Neural crest cell (in vitro differentiated cells): Measurements from ENCODE around the gene WHRN. TPM values are rescaled to one million over a fixed set of nuclear protein-coding genes. Genes with fewer than 3 reads are reported as not detected.
A peak's percentile ranks its signal among the peaks of the same experiment; 100 is the strongest.

Experiments used
- DNase-seq: peaks from one replicate; pipeline ENCODE4 v3.0.0; 2021; ENCODE audit warnings: low read depth, mixed read lengths, low spot score
- H3K27ac Mint-ChIP-seq: one replicate; pipeline ENCODE4 v1.8.0; 2021; ENCODE audit warnings: mild to moderate bottlenecking, mixed read lengths; ENCODE audit not compliant: unreplicated experiment
- H3K27me3 Mint-ChIP-seq: 2 replicates; pipeline ENCODE4 v1.8.0; 2021; ENCODE audit warnings: low read depth, mild to moderate bottlenecking, mixed read lengths
- H3K36me3 Mint-ChIP-seq: 2 replicates; pipeline ENCODE4 v1.8.0; 2021; ENCODE audit warnings: low read depth, mild to moderate bottlenecking, mixed read lengths
- H3K4me1 Mint-ChIP-seq: 2 replicates; pipeline ENCODE4 v1.8.0; 2021; ENCODE audit warnings: mixed read lengths
- H3K4me3 Mint-ChIP-seq: one replicate; pipeline ENCODE4 v1.8.0; 2021; ENCODE audit warnings: mild to moderate bottlenecking, mixed read lengths
- H3K9me3 Mint-ChIP-seq: 2 replicates; pipeline ENCODE4 v1.8.0; 2021; ENCODE audit warnings: mixed read lengths
- total RNA-seq: library from RNA; stranded (reverse); gene quantifications from 2 replicates; pipeline ENCODE4 v1.2.1, GENCODE V29; 2021
- TF ChIP-seq, protein P1 (sequence below): fragments of 200-600 bp; sonication (generic); conservative IDR thresholded peaks from 2 replicates; pipeline ENCODE4 v1.5.0; 2021; ENCODE audit warnings: antibody characterized with exemption, mild to moderate bottlenecking

Gene WHRN
- total RNA-seq, 1 donor from 2014 or later, result 8.9 TPM

- Mint-ChIP-seq H3K27me3 (peaks cover 2% of the 10 kb centered on the region), H3K4me3 (no peak overlapping the region), H3K4me1 (peaks cover 5% of the 10 kb centered on the region), H3K27ac (no peak overlapping the region), H3K9me3 (no peaks in the 10 kb centered on the region), H3K36me3 (no peaks in the 10 kb centered on the region)
- DNase-seq, result no peak
- TF ChIP-seq, protein P1, sequence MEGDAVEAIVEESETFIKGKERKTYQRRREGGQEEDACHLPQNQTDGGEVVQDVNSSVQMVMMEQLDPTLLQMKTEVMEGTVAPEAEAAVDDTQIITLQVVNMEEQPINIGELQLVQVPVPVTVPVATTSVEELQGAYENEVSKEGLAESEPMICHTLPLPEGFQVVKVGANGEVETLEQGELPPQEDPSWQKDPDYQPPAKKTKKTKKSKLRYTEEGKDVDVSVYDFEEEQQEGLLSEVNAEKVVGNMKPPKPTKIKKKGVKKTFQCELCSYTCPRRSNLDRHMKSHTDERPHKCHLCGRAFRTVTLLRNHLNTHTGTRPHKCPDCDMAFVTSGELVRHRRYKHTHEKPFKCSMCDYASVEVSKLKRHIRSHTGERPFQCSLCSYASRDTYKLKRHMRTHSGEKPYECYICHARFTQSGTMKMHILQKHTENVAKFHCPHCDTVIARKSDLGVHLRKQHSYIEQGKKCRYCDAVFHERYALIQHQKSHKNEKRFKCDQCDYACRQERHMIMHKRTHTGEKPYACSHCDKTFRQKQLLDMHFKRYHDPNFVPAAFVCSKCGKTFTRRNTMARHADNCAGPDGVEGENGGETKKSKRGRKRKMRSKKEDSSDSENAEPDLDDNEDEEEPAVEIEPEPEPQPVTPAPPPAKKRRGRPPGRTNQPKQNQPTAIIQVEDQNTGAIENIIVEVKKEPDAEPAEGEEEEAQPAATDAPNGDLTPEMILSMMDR, result no peak
Measured at GRCh38 chr9:114403153-114403756, 102.0 kb downstream of the WHRN start.

- TF ChIP-seq, protein P1, result no peak
- H3K27ac Mint-ChIP-seq, result no peak overlapping the region
- no peaks in the 10 kb centered on the region for H3K9me3 Mint-ChIP-seq
- H3K4me3 Mint-ChIP-seq, result no peak overlapping the region
- DNase-seq, result no peak
- H3K27me3 Mint-ChIP-seq, result peaks cover 2% of the 10 kb centered on the region
- H3K4me1 Mint-ChIP-seq, result peaks cover 16% of the 10 kb centered on the region
- no peaks in the 10 kb centered on the region for H3K36me3 Mint-ChIP-seq
Measured at GRCh38 chr9:114401344-114401743, 103.9 kb downstream of the WHRN start.

GRCh38 chr9:114400772-114401171 lies 104.5 kb downstream of the WHRN start:
- Mint-ChIP-seq H3K4me3 (peak overlapping the region; percentile 1), H3K27me3 (peaks cover 2% of the 10 kb centered on the region), H3K4me1 (peaks cover 19% of the 10 kb centered on the region), H3K36me3 (no peaks in the 10 kb centered on the region), H3K9me3 (no peaks in the 10 kb centered on the region), H3K27ac (no peak overlapping the region)
- TF ChIP-seq, protein P1, result no peak
- no peak for DNase-seq

- peaks cover 2% of the 10 kb centered on the region for H3K27me3 Mint-ChIP-seq
- H3K4me1 Mint-ChIP-seq, result peaks cover 18% of the 10 kb centered on the region
- H3K36me3 Mint-ChIP-seq, result no peaks in the 10 kb centered on the region
- TF ChIP-seq, protein P1, result no peak
- DNase-seq, result no peak
- H3K9me3 Mint-ChIP-seq, result no peaks in the 10 kb centered on the region
- no peak overlapping the region for H3K27ac Mint-ChIP-seq
- peak overlapping the region; percentile 1 for H3K4me3 Mint-ChIP-seq
Measured at GRCh38 chr9:114400219-114400618, 105.1 kb downstream of the WHRN start.

DNA sequence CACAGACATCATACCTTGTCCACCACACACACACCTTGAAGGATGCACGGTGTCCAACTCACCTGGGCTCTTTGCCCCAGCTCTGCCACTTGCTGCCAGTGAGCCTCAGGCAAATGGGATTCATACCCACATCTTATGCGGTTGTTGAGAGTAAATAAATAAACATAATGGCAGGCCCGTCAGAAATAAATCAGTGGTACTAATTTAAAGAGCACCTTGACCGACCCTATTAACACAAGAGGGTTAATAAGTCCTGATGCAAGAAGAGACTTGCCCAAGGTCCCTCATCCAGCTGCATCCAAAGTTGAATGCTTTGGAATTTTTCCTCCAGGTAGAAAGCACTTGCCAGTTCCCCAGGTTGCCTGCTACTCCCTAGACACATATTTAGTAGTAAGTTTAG lies 105.9 kb downstream of the WHRN start:
- DNase-seq, result no peak
- Mint-ChIP-seq H3K9me3 (no peaks in the 10 kb centered on the region), H3K27ac (no peak overlapping the region), H3K27me3 (peaks cover 2% of the 10 kb centered on the region), H3K4me3 (no peak overlapping the region), H3K36me3 (no peaks in the 10 kb centered on the region), H3K4me1 (peaks cover 19% of the 10 kb centered on the region)
- TF ChIP-seq, protein P1, result no peak
